Tibial artery (tissue), 4 donors: ENCODE measurements around the gene AFF3.
A peak's percentile ranks its signal among the peaks of the same experiment; 100 is the strongest.
"Not testable (repeated sequence)": the region's sequence is repeated elsewhere in the genome, so short reads cannot be mapped to it uniquely, and the experiment has no call there.

Source experiments
- DNase-seq, 2 donors: peaks; one replicate each; pipeline ENCODE4 v3.0.0-alpha.2; 2019
- H3K27ac ChIP-seq, 2 donors: fragments of 200-600 bp; sonication (generic) in 1 of 2; 1 replicate in 1 of 2; 2 replicates in 1 of 2; pipeline ENCODE4 v1.5.1; 2018 to 2019; ENCODE audit warnings: mild to moderate bottlenecking in 1 of 2
- H3K27me3 ChIP-seq, 2 donors: fragments of 200-600 bp; sonication (generic) in 1 of 2; one replicate each; pipeline versions ENCODE4 v1.5.1 to v1.6.0; 2016 to 2019
- H3K36me3 ChIP-seq, 3 donors: fragments of 200-600 bp; sonication (generic) in 2 of 3; one replicate each; pipeline ENCODE4 v1.5.1; 2016 to 2019; ENCODE audit warnings: mild to moderate bottlenecking in 2 of 3
- H3K4me1 ChIP-seq, 4 donors: fragments of 200-600 bp; sonication (generic) in 2 of 4; 1 replicate in 3 of 4; 2 replicates in 1 of 4; pipeline ENCODE4 v1.5.1; 2016 to 2019
- H3K4me3 ChIP-seq, 2 donors: fragments of 200-600 bp; sonication (generic) in 1 of 2; 1 replicate in 1 of 2; 2 replicates in 1 of 2; pipeline ENCODE4 v1.5.1; 2018 to 2019; ENCODE audit warnings: mild to moderate bottlenecking in 2 of 2
- H3K9me3 ChIP-seq, 3 donors: fragments of 200-600 bp; sonication (generic) in 1 of 3; one replicate each; pipeline ENCODE4 v1.5.1; 2016 to 2019
- intact Hi-C: fragments of 100-400 bp; cut with DNase I; formaldehyde crosslinking; loops from one replicate; pipeline ENCODE4 v1.15.0; 2023; ENCODE audit warnings: low total_unique reads
- TF ChIP-seq, protein P1 (sequence below), 2 experiments: fragments of 200-600 bp in 1 of 2; fragments of 450-650 bp in 1 of 2; IDR thresholded peaks; one replicate each; pipeline ENCODE4 v1.5.1; 2017 to 2019; ENCODE audit warnings: antibody characterized with exemption in 2 of 2, mild to moderate bottlenecking in 1 of 2, moderate library complexity in 1 of 2

Gene AFF3

DNA sequence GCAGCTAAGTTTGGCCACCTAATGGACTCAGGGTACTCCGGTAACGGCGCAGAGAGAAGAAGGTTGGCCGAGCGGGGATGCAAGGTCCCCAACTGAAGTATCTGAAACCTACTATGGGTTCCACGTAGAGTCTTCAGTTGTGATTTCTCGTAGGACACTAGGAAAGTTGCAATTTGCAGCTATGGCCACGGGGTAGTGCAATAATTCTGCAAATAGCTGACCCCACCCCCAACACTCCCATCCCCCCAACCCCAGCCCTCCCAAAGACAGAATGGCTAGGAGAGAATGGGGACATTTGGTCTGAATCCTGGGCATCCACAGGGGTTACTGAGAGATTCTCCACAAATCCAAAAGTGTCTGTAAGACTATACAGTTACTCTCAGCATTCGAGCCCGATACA lies 46.5 kb downstream of the AFF3 start:
- H3K4me1 ChIP-seq, H3K27me3 ChIP-seq, intact Hi-C loops, H3K4me3 ChIP-seq, H3K27ac ChIP-seq, DNase-seq, H3K36me3 ChIP-seq, H3K9me3 ChIP-seq: not testable (repeated sequence)

- H3K27ac ChIP-seq, H3K4me1 ChIP-seq, H3K36me3 ChIP-seq, intact Hi-C loops, H3K27me3 ChIP-seq, H3K4me3 ChIP-seq, H3K9me3 ChIP-seq, DNase-seq: not testable (repeated sequence)
Measured at GRCh38 chr2:100091807-100092206, 50.6 kb downstream of the AFF3 start.

DNA sequence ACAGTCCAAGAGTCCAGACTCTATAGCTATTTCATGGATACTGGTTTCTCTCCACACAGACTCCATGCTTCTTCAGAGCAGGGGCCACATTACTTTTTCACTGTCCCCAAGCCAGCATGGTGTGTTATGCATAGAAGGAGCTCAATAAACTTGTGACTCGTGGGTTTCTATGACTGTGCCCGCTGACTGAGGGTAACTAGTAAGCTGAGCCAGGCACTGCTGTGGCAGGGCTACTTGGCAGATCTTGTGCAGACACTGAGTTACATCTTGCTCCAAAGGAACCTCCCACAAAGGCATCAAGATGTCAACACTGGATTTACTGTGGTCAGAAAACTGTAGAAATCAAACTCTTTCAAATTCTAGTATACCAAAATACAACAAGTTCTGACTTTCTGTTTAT lies 56.6 kb downstream of the AFF3 start:
- H3K27me3 ChIP-seq = not testable (repeated sequence)

DNA sequence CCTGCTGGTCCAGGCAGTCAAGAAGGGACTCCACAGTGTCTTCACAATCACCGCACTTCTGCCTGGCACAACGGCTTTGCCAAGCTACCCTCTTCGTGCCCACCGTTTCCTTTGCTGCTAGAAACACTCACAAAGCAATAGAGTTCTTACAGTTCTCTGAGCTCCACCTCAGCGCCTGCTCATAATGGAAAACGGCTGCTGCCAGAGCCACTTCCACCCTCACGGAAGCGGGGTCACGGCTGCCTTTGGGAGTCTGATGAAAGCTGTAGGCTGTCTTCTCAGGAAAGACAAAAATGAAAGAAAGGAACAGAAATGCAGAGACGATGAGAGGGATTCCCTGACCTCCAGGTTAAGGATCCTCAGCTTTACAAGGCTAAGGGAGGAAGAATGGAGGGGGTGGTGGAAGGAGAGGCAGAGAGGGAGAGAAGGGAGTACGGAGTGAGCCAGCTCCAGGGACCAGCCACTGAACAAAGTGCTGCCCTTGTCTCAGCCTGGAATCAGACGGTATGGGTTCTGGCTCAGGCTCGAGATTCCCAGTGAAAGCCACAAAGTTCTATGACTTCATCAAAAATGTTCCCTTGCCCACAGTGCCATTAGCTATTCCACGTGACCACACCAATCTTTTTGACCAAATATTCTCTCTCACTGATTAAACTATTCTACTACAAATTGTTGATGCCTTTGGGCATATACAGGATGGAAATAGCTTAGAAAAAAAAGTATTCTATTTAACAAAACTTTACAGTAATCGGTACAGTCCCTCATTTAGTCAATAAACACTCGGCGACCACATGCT lies 58.8 kb downstream of the AFF3 start:
- intact Hi-C loops, H3K36me3 ChIP-seq, H3K9me3 ChIP-seq, H3K27me3 ChIP-seq, H3K4me3 ChIP-seq, DNase-seq: not testable (repeated sequence)
- Histone ChIP-seq H3K4me1 (peaks cover 0 to 10% (median 2%) of the 10 kb centered on the region in 4 donors), H3K27ac (peak overlapping the region in 1 of 2 donors; percentile 44)

More for the DNA sequence above, 56.6 kb downstream of the AFF3 start:
- H3K36me3 ChIP-seq, H3K4me3 ChIP-seq, H3K27ac ChIP-seq, DNase-seq, H3K9me3 ChIP-seq, intact Hi-C loops: not testable (repeated sequence)
- H3K4me1 ChIP-seq = peaks cover 0 to 10% (median 2%) of the 10 kb centered on the region in 4 donors

DNA sequence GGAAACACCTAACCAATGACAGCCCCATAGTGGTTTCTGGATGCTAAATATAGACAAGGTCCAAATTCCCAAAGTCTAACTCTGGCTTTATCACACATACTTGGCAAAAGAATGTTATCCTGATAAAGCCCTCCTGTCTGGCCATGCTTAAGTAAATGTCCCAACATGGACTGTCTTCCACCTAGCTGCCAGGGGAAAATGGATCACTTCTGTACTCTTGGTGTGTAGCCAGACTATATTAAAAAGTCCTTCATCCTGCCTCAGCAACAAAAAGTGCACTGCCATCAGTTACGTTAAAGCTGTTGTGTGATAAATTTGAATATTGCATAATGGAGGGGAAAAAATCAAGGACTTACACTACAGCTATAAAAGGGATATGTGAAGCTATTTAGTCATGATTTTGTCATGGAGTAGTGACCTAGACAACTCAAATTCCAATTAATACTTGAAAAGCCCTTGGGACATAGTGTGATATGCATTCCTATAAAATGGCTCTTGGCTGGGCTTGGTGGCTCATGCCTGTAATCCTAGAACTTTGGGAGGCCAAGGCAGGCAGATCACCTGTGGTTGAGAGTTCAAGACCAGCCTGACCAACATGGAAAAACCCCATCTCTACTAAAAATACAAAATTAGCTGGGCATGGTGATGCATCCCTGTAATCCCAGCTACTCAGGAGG lies 60.0 kb downstream of the AFF3 start:
- H3K9me3 ChIP-seq, DNase-seq, H3K27ac ChIP-seq, H3K27me3 ChIP-seq, H3K36me3 ChIP-seq, H3K4me3 ChIP-seq, intact Hi-C loops: not testable (repeated sequence)
- H3K4me1 ChIP-seq = peaks cover 0 to 10% (median 2%) of the 10 kb centered on the region in 4 donors

DNA sequence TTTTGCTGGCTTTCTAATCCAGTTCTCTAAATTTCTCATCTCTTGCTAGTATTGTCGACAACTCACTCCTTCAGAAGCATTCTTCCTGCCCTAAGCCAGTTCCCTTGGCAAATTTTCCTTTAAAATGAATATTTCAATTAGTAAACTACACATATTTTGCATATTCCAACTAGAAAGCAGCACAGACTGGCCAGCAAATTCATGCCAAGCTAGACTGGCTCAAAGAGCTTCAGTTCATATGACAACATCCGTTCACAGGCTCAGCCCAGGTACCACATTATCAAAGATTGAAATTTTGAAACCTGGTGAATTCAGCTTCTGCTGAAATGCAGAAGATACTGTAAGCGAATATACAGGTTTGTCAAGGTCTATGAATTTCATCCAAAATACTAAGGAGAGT lies 64.5 kb downstream of the AFF3 start:
- H3K4me1 ChIP-seq = peaks cover 0 to 4% (median 2%) of the 10 kb centered on the region in 4 donors
- no peak for DNase-seq
- H3K9me3 ChIP-seq = no peaks in the 10 kb centered on the region
- TF ChIP-seq, protein P1, sequence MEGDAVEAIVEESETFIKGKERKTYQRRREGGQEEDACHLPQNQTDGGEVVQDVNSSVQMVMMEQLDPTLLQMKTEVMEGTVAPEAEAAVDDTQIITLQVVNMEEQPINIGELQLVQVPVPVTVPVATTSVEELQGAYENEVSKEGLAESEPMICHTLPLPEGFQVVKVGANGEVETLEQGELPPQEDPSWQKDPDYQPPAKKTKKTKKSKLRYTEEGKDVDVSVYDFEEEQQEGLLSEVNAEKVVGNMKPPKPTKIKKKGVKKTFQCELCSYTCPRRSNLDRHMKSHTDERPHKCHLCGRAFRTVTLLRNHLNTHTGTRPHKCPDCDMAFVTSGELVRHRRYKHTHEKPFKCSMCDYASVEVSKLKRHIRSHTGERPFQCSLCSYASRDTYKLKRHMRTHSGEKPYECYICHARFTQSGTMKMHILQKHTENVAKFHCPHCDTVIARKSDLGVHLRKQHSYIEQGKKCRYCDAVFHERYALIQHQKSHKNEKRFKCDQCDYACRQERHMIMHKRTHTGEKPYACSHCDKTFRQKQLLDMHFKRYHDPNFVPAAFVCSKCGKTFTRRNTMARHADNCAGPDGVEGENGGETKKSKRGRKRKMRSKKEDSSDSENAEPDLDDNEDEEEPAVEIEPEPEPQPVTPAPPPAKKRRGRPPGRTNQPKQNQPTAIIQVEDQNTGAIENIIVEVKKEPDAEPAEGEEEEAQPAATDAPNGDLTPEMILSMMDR (IDR thresholded peaks at IDR 0.05) = no peak
- H3K4me3 ChIP-seq = no peak overlapping the region
- intact Hi-C loops = no loop called here
- H3K27ac ChIP-seq = no peak overlapping the region
- no peaks in the 10 kb centered on the region for H3K27me3 ChIP-seq
- H3K36me3 ChIP-seq = no peaks in the 10 kb centered on the region

DNA sequence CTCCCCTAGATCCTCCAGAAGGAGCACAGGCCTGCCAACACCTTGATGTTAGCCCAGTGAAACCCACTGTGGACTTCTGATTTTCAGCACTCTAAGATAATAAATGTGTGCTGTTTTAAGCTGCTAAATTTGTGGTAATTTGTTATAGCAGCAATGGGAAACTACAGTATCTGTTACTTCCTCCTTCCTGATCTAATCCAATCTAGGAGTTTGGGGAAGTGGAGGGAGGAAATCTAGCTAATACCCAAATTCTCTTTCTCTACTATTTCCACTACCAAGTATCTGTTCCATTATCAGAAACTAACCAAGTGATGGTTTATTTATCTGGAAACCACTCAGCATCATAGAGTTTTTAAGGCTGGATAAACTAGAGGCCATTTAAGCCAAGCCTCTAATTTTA lies 64.9 kb downstream of the AFF3 start:
- TF ChIP-seq, protein P1 (IDR thresholded peaks at IDR 0.05) = no peak
- H3K4me1 ChIP-seq = peaks cover 0 to 2% (median 0%) of the 10 kb centered on the region in 4 donors
- no peak overlapping the region for H3K27ac ChIP-seq
- no peaks in the 10 kb centered on the region for H3K27me3 ChIP-seq
- no peaks in the 10 kb centered on the region for H3K9me3 ChIP-seq
- H3K36me3 ChIP-seq = no peaks in the 10 kb centered on the region
- intact Hi-C loops = no loop called here
- no peak for DNase-seq
- H3K4me3 ChIP-seq = no peak overlapping the region

DNA sequence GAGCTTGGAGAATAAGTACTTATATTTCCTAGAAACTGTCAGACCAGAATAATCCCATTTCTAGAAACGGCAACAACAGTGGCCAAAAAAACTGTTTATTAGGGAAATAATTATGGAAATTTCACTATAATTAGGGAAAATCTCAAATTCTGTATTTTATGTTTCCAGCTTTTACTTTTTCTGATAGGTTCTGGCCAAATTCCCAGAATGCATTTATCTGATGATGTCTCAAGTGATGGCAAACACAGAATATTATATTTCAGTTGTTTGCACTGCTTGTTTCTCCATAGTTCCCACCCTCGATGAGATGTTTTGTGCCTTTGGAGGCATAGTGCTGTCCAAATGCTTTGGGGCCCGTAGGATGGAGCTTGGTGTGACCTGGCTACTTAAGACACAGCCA lies 66.9 kb downstream of the AFF3 start:
- Histone ChIP-seq H3K36me3 (no peaks in the 10 kb centered on the region), H3K4me3 (no peak overlapping the region), H3K4me1 (peaks cover 0 to 6% (median 0%) of the 10 kb centered on the region in 4 donors), H3K27ac (no peak overlapping the region), H3K9me3 (no peaks in the 10 kb centered on the region), H3K27me3 (no peaks in the 10 kb centered on the region)
- intact Hi-C loops = no loop called here
- TF ChIP-seq, protein P1 (IDR thresholded peaks at IDR 0.05) = no peak
- no peak for DNase-seq
